MCF 10A (cell line): ENCODE results near the gene AP2S1. TPM values are rescaled to one million over a fixed set of nuclear protein-coding genes. Genes with fewer than 3 reads are reported as not detected.

Experiments
- BruUV-seq: library from RNA; stranded (reverse); fragments of 400-500 nt; replicated peaks from 2 replicates; lab custom pipeline; 2021; lab: Mats Ljungman, UMichigan
- CTCF ChIA-PET: fragments of 300-600 bp; sonication (Branson Sonifier 250); formaldehyde crosslinking; extraction: SDS; loops from one replicate; lab custom pipeline; 2021; ENCODE audit warnings: antibody characterized with exemption, inconsistent platforms; lab: Yijun Ruan, JAX
- POLR2A ChIA-PET: fragments of 300-600, 350-650 bp; sonication (Branson Sonifier 250); formaldehyde crosslinking; extraction: SDS; loops from one replicate; lab custom pipeline; 2020; ENCODE audit warnings: antibody characterized with exemption, inconsistent platforms; lab: Yijun Ruan, JAX
- DNase-seq: peaks from one replicate; pipeline ENCODE4 v3.0.0-alpha.2; 2018; ENCODE audit not compliant: unreplicated experiment
- H3K27ac Mint-ChIP-seq: one replicate; pipeline ENCODE4 v1.8.0; 2022; ENCODE audit warnings: mild to moderate bottlenecking, low read depth, mixed read lengths; ENCODE audit not compliant: unreplicated experiment
- H3K27me3 Mint-ChIP-seq: one replicate; pipeline ENCODE4 v1.8.0; 2022; ENCODE audit warnings: mixed read lengths; ENCODE audit not compliant: insufficient read depth, unreplicated experiment
- H3K36me3 Mint-ChIP-seq: one replicate; pipeline ENCODE4 v1.8.0; 2022; ENCODE audit warnings: mild to moderate bottlenecking, moderate library complexity, mixed read lengths; ENCODE audit not compliant: insufficient read depth, unreplicated experiment
- H3K4me1 Mint-ChIP-seq: one replicate; pipeline ENCODE4 v1.8.0; 2022; ENCODE audit warnings: mixed read lengths; ENCODE audit not compliant: insufficient read depth, unreplicated experiment
- H3K4me3 Mint-ChIP-seq: one replicate; pipeline ENCODE4 v1.8.0; 2022; ENCODE audit warnings: mild to moderate bottlenecking, moderate library complexity, mixed read lengths; ENCODE audit not compliant: unreplicated experiment
- H3K9me3 Mint-ChIP-seq: one replicate; pipeline ENCODE4 v1.8.0; 2022; ENCODE audit warnings: mixed read lengths; ENCODE audit not compliant: unreplicated experiment
- CTCF ChIP-seq: fragments of 200-600 bp; IDR thresholded peaks from one replicate; pipeline ENCODE4 v1.8.0; 2022; ENCODE audit warnings: antibody characterized with exemption, mild to moderate bottlenecking; ENCODE audit not compliant: unreplicated experiment
- intact Hi-C: fragments of 100-400 bp; cut with micrococcal nuclease; formaldehyde crosslinking; loops from 2 replicates; pipeline ENCODE4 v1.14.1; 2022
- total RNA-seq: library from RNA; stranded (reverse); gene quantifications from 2 replicates; pipeline ENCODE4 v1.2.3, GENCODE V29; 2022

The AP2S1 gene
- total RNA-seq, 1 experiment from 2014 or later = 252 TPM

GRCh38 chr19:46863818-46864629 is 13.4 kb upstream of the AP2S1 start:
- no TSS peak for BruUV-seq
- TF ChIP-seq CTCF = no peak
- CTCF ChIA-PET = interaction anchor here (0.6 to 1.6 kb wide), 5 partner anchors 37 to 286 kb away, joined by 3 to 16 read pairs (median 3); no protein-coding TSS in a partner anchor
- POLR2A ChIA-PET = interaction anchor here (0.9 to 5.9 kb wide), 16 partner anchors 10 to 368 kb away, joined by 3 to 59 read pairs (median 6); partner anchors contain the start of genes AP2S1, CALM3 and ZC3H4
- DNase-seq = peak; percentile 85
- H3K9me3 Mint-ChIP-seq = no peaks in the 10 kb centered on the region
- H3K27me3 Mint-ChIP-seq = no peaks in the 10 kb centered on the region
- no peaks in the 10 kb centered on the region for H3K36me3 Mint-ChIP-seq
- intact Hi-C loops = loop anchor here (5.0 kb wide), 1 partner anchor 268 kb away; the partner anchor contains the start of gene SAE1
- H3K27ac Mint-ChIP-seq = no peak overlapping the region
- no peak overlapping the region for H3K4me3 Mint-ChIP-seq
- peaks cover 33% of the 10 kb centered on the region for H3K4me1 Mint-ChIP-seq

GRCh38 chr19:46862974-46863632 is 12.5 kb upstream of the AP2S1 start:
- H3K4me3 Mint-ChIP-seq = no peak overlapping the region
- intact Hi-C loops = loop anchor here (5.0 kb wide), 1 partner anchor 269 kb away; the partner anchor contains the start of gene SAE1
- ChIA-PET POLR2A (interaction anchor here (0.9 to 5.9 kb wide), 23 partner anchors 11 to 369 kb away, joined by 3 to 59 read pairs (median 6); partner anchors contain the start of genes AP2S1, CALM3, SLC1A5 and ZC3H4), CTCF (interaction anchor here (0.6 to 1.6 kb wide), 4 partner anchors 12 to 150 kb away, joined by 3 to 16 read pairs (median 4); no protein-coding TSS in a partner anchor)
- BruUV-seq = no TSS peak
- no peak overlapping the region for H3K27ac Mint-ChIP-seq
- H3K27me3 Mint-ChIP-seq = no peaks in the 10 kb centered on the region
- no peaks in the 10 kb centered on the region for H3K9me3 Mint-ChIP-seq
- DNase-seq = no peak
- peaks cover 27% of the 10 kb centered on the region for H3K4me1 Mint-ChIP-seq
- no peak for TF ChIP-seq CTCF
- H3K36me3 Mint-ChIP-seq = no peaks in the 10 kb centered on the region

GRCh38 chr19:46862503-46862834 is 11.8 kb upstream of the AP2S1 start:
- POLR2A ChIA-PET = interaction anchor here (0.5 to 5.9 kb wide), 16 partner anchors 12 to 262 kb away, joined by 3 to 59 read pairs (median 8); partner anchors contain the start of genes AP2S1, CALM3, SLC1A5 and ZC3H4
- no peak for TF ChIP-seq CTCF
- H3K27me3 Mint-ChIP-seq = no peaks in the 10 kb centered on the region
- H3K9me3 Mint-ChIP-seq = no peaks in the 10 kb centered on the region
- no peak for DNase-seq
- intact Hi-C loops = loop anchor here (5.0 kb wide), 1 partner anchor 270 kb away; the partner anchor contains the start of gene SAE1
- peaks cover 27% of the 10 kb centered on the region for H3K4me1 Mint-ChIP-seq
- CTCF ChIA-PET = interaction anchor here (0.6 to 1.6 kb wide), 4 partner anchors 11 to 150 kb away, joined by 3 to 16 read pairs (median 7); no protein-coding TSS in a partner anchor
- H3K4me3 Mint-ChIP-seq = no peak overlapping the region
- BruUV-seq = no TSS peak
- no peaks in the 10 kb centered on the region for H3K36me3 Mint-ChIP-seq
- H3K27ac Mint-ChIP-seq = no peak overlapping the region
